GM23338 (cell line): ENCODE results near the gene AKR1C8. TPM values are rescaled to one million over a fixed set of nuclear protein-coding genes. Genes with fewer than 3 reads are reported as not detected.

Source experiments
- ATAC-seq: fragments of 200-7000 bp; cut with Tn5 transposase; 3 replicates; pipeline ENCODE4 v1.9.1; 2020
- DNase-seq: peaks from one replicate; pipeline ENCODE4 v3.0.0-alpha.2; 2015; ENCODE audit warnings: low spot score
- H2AFZ ChIP-seq: fragments of 200-600 bp; sonication (generic); 2 replicates; pipeline ENCODE4 v1.8.0; 2016; ENCODE audit warnings: antibody characterized with exemption, mild to moderate bottlenecking, moderate library complexity
- H3F3A ChIP-seq: fragments of 200-600 bp; sonication (generic); replicated peaks from 2 replicates; pipeline ENCODE4 v1.8.0; 2017; ENCODE audit warnings: antibody characterized with exemption, mixed run types, low read depth
- H3K27ac ChIP-seq: fragments of 200-600 bp; sonication (generic); 2 replicates; pipeline ENCODE4 v1.6.1; 2016; ENCODE audit warnings: low read depth
- H3K27me3 ChIP-seq: fragments of 200-600 bp; sonication (generic); 2 replicates; pipeline ENCODE4 v1.8.0; 2016; ENCODE audit warnings: mild to moderate bottlenecking, mixed run types, moderate library complexity; ENCODE audit not compliant: insufficient read depth
- H3K36me3 ChIP-seq: fragments of 200-600 bp; sonication (generic); 2 replicates; pipeline ENCODE4 v1.8.0; 2016; ENCODE audit warnings: mild to moderate bottlenecking; ENCODE audit not compliant: insufficient read depth
- H3K4me1 ChIP-seq: fragments of 200-600 bp; sonication (generic); 2 replicates; pipeline ENCODE4 v1.8.0; 2016; ENCODE audit warnings: mild to moderate bottlenecking, moderate library complexity; ENCODE audit not compliant: insufficient read depth
- H3K4me2 ChIP-seq: fragments of 200-600 bp; sonication (generic); 2 replicates; pipeline ENCODE4 v1.7.1; 2017; ENCODE audit warnings: mixed run types
- H3K4me3 ChIP-seq: fragments of 200-600 bp; sonication (generic); 2 replicates; pipeline ENCODE4 v1.6.1; 2016; ENCODE audit warnings: mixed run types
- H3K79me2 ChIP-seq: fragments of 200-600 bp; sonication (generic); replicated peaks from 2 replicates; pipeline ENCODE4 v1.8.0; 2017; ENCODE audit warnings: mild to moderate bottlenecking; ENCODE audit not compliant: insufficient read depth
- H3K9me2 ChIP-seq: fragments of 200-600 bp; sonication (generic); 2 replicates; pipeline ENCODE4 v1.8.0; 2017; ENCODE audit not compliant: insufficient read depth
- H4K20me1 ChIP-seq: fragments of 200-600 bp; sonication (generic); replicated peaks from 2 replicates; pipeline ENCODE4 v1.8.0; 2017; ENCODE audit warnings: mild to moderate bottlenecking; ENCODE audit not compliant: insufficient read depth
- H3K27ac Mint-ChIP-seq: 2 replicates; pipeline ENCODE4 v1.8.0; 2020; ENCODE audit warnings: inconsistent platforms, mild to moderate bottlenecking, moderate library complexity, mixed read lengths
- H3K27me3 Mint-ChIP-seq: 3 replicates; pipeline ENCODE4 v1.8.0; 2022; ENCODE audit warnings: low read depth, mild to moderate bottlenecking, moderate library complexity, mixed read lengths, inconsistent platforms; ENCODE audit not compliant: insufficient read depth, poor library complexity
- H3K36me3 Mint-ChIP-seq: 3 replicates; pipeline ENCODE4 v1.8.0; 2021; ENCODE audit warnings: low read depth, mild to moderate bottlenecking, inconsistent platforms, moderate library complexity, mixed read lengths
- H3K4me1 Mint-ChIP-seq: 3 replicates; pipeline ENCODE4 v1.8.0; 2020; ENCODE audit warnings: mild to moderate bottlenecking, inconsistent platforms, mixed read lengths
- H3K4me3 Mint-ChIP-seq: 3 replicates; pipeline ENCODE4 v1.8.0; 2021; ENCODE audit warnings: moderate library complexity, mild to moderate bottlenecking, inconsistent platforms, mixed read lengths
- H3K9me3 Mint-ChIP-seq: 3 replicates; pipeline ENCODE4 v1.8.0; 2020; ENCODE audit warnings: moderate library complexity, mild to moderate bottlenecking, inconsistent platforms, mixed read lengths
- EZH2 ChIP-seq: fragments of 200-600 bp; sonication (generic); IDR thresholded peaks from one replicate; pipeline ENCODE4 v1.8.0; 2017; ENCODE audit warnings: antibody characterized with exemption, mild to moderate bottlenecking, low read depth; ENCODE audit not compliant: unreplicated experiment
- EZH2phosphoT487 ChIP-seq: fragments of 200-600 bp; sonication (generic); IDR thresholded peaks from one replicate; pipeline ENCODE4 v1.8.1; 2018; ENCODE audit warnings: antibody characterized with exemption; ENCODE audit not compliant: unreplicated experiment
- POLR2AphosphoS5 ChIP-seq: IDR thresholded peaks from 2 replicates; pipeline ENCODE4 v1.6.1; 2016; ENCODE audit warnings: antibody characterized with exemption, low read depth
- REST ChIP-seq: IDR thresholded peaks from one replicate; pipeline ENCODE4 v1.6.1; 2018; ENCODE audit warnings: antibody characterized with exemption; ENCODE audit not compliant: unreplicated experiment
- STAT1 ChIP-seq: IDR thresholded peaks from one replicate; pipeline ENCODE4 v1.6.1; 2016; ENCODE audit warnings: antibody characterized with exemption; ENCODE audit not compliant: unreplicated experiment
- polyA plus RNA-seq: library from polyadenylated mRNA; unstranded; fragments of >200 nt; fragmentation: Nextera tagmentation; extraction: Ambion mirVana; gene quantifications from 2 replicates; pipeline ENCODE4 v1.2.1, GENCODE V29; 2016
- total RNA-seq: library from RNA; depleted of rRNA; stranded (reverse); fragments of >200 nt; shearing (Covaris generic); gene quantifications from 2 replicates; pipeline ENCODE4 v1.2.3, GENCODE V29; 2014
- TF ChIP-seq, protein P1 (sequence below): fragments of 250-450 bp; sonication (Bioruptor Pico); IDR thresholded peaks from 2 replicates; pipeline ENCODE4 v1.5.0; 2020; ENCODE audit warnings: mild to moderate bottlenecking, moderate library complexity

AKR1C8 gene
- total and polyA plus RNA-seq, 2 experiments from 2014 or later, result not detected

DNA sequence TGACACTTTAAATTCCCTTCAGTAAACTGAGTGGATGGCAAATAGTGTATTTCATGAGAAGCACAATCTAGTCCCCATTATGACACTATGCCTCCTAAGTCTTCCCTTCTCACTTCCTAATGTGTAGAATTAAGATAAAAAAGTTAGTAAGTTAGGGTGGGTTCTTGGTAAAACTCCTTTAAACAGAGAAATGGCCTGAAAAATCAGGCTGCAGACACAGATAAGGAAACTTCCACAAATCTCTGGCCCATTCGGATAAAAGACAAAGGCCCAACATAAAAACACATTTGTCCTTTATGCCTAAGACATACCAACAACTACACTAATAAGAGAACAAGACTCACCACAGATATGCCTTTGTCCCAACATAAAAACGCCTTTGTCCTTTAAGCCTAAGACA, 21.5 kb downstream of the AKR1C8 start (continued):
- TF ChIP-seq, protein P1, sequence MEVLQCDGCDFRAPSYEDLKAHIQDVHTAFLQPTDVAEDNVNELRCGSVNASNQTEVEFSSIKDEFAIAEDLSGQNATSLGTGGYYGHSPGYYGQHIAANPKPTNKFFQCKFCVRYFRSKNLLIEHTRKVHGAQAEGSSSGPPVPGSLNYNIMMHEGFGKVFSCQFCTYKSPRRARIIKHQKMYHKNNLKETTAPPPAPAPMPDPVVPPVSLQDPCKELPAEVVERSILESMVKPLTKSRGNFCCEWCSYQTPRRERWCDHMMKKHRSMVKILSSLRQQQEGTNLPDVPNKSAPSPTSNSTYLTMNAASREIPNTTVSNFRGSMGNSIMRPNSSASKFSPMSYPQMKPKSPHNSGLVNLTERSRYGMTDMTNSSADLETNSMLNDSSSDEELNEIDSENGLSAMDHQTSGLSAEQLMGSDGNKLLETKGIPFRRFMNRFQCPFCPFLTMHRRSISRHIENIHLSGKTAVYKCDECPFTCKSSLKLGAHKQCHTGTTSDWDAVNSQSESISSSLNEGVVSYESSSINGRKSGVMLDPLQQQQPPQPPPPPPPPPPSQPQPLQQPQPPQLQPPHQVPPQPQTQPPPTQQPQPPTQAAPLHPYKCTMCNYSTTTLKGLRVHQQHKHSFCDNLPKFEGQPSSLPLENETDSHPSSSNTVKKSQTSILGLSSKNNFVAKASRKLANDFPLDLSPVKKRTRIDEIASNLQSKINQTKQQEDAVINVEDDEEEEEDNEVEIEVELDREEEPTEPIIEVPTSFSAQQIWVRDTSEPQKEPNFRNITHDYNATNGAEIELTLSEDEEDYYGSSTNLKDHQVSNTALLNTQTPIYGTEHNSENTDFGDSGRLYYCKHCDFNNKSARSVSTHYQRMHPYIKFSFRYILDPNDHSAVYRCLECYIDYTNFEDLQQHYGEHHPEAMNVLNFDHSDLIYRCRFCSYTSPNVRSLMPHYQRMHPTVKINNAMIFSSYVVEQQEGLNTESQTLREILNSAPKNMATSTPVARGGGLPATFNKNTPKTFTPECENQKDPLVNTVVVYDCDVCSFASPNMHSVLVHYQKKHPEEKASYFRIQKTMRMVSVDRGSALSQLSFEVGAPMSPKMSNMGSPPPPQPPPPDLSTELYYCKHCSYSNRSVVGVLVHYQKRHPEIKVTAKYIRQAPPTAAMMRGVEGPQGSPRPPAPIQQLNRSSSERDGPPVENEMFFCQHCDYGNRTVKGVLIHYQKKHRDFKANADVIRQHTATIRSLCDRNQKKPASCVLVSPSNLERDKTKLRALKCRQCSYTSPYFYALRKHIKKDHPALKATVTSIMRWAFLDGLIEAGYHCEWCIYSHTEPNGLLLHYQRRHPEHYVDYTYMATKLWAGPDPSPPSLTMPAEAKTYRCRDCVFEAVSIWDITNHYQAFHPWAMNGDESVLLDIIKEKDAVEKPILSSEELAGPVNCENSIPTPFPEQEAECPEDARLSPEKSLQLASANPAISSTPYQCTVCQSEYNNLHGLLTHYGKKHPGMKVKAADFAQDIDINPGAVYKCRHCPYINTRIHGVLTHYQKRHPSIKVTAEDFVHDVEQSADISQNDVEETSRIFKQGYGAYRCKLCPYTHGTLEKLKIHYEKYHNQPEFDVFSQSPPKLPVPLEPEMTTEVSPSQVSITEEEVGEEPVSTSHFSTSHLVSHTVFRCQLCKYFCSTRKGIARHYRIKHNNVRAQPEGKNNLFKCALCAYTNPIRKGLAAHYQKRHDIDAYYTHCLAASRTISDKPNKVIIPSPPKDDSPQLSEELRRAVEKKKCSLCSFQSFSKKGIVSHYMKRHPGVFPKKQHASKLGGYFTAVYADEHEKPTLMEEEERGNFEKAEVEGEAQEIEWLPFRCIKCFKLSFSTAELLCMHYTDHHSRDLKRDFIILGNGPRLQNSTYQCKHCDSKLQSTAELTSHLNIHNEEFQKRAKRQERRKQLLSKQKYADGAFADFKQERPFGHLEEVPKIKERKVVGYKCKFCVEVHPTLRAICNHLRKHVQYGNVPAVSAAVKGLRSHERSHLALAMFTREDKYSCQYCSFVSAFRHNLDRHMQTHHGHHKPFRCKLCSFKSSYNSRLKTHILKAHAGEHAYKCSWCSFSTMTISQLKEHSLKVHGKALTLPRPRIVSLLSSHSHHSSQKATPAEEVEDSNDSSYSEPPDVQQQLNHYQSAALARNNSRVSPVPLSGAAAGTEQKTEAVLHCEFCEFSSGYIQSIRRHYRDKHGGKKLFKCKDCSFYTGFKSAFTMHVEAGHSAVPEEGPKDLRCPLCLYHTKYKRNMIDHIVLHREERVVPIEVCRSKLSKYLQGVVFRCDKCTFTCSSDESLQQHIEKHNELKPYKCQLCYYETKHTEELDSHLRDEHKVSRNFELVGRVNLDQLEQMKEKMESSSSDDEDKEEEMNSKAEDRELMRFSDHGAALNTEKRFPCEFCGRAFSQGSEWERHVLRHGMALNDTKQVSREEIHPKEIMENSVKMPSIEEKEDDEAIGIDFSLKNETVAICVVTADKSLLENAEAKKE (CRISPR knock-in tag), result no peak
- TF ChIP-seq STAT1, result no peak
- TF ChIP-seq POLR2AphosphoS5, result no peak
- no peak for TF ChIP-seq EZH2
- no peak for TF ChIP-seq EZH2phosphoT487

- Histone ChIP-seq H3K4me1 (no peaks in the 10 kb centered on the region), H2AFZ (no peak overlapping the region), H3K27ac (no peak overlapping the region), H3K27me3 (no peaks in the 10 kb centered on the region), H3K4me2 (no peak overlapping the region), H3K9me2 (0 out of 2 replicates have a peak, but pooled peaks cover 8% of the 10 kb centered on the region), H3K36me3 (0 out of 2 replicates have a peak, but pooled peaks cover 5% of the 10 kb centered on the region), H3K4me3 (no peak overlapping the region), H3F3A (no peaks in the 10 kb centered on the region), H4K20me1 (no peaks in the 10 kb centered on the region), H3K79me2 (no peaks in the 10 kb centered on the region)
- H3K4me1 Mint-ChIP-seq, result no peaks in the 10 kb centered on the region
- peaks cover 7% of the 10 kb centered on the region; the same call in 2 of the 3 replicates for H3K36me3 Mint-ChIP-seq
- no peak overlapping the region for H3K4me3 Mint-ChIP-seq
- H3K27ac Mint-ChIP-seq, result no peak overlapping the region
- DNase-seq (no peak), ATAC-seq (no peak)
- peaks cover 81% of the 10 kb centered on the region for H3K9me3 Mint-ChIP-seq
- peaks cover 2% of the 10 kb centered on the region for H3K27me3 Mint-ChIP-seq
- TF ChIP-seq REST, result no peak
- TF ChIP-seq, protein P1 (CRISPR knock-in tag), result no peak
Observed at GRCh38 chr10:5159126-5159525, 25.8 kb downstream of the AKR1C8 start.
